Stimulated activated CD4-positive, alpha-beta T cell treated with anti-CD3 and anti-CD28 coated beads, Interleukin-12 subunit alpha, Interleukin-12 subunit beta, amount 100 ng/mL, for 24 hours (primary cell): ENCODE data around the gene DNAI1.
"Not testable (repeated sequence)": the region's sequence is repeated elsewhere in the genome, so short reads cannot be mapped to it uniquely, and the experiment has no call there.

Source experiments
- DNase-seq, 2 experiments: peaks; one replicate each; pipeline ENCODE4 v3.0.0-alpha.2; 2020; ENCODE audit warnings: low read depth in 2 of 2

The DNAI1 gene

DNA sequence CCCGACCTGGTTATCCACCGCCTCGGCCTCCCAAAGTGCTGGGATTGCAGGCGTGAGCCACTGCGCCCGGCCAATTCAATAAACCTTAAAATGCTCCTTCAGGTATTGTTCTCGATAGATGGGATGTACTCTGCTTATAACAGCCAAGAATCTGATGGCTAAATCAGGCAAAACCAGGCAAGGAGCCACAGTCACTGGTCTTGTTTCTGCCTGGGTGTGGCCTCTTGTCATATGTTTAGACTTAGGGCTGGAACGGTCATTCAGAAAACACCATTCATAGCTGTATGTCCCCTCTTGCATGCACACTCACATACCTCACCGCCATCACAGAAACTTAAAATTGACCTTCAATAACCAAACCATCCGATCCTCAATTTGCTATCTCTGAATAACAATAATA is 8.0 kb upstream of the DNAI1 start:
- no peak for DNase-seq

DNA sequence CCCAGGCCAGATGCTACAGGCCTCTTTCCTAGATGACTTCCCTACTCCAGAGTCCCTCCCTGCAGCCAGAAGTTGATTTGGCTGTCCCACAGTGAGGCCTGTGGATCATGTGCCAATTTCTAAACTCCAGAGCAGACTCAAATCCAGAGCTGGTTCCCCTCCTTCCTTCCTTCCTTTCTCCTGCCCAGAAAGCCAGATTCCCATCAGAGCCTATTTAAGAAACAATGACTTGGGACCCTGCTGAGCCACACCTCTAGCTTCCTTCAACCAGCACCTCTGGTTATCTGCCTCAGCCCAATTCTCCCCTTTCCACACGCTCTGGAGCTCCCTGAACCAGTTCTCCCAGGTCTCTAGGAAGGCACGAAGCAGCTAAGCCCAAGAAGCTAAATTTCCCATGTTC is 7.5 kb upstream of the DNAI1 start:
- DNase-seq: no peak

DNA sequence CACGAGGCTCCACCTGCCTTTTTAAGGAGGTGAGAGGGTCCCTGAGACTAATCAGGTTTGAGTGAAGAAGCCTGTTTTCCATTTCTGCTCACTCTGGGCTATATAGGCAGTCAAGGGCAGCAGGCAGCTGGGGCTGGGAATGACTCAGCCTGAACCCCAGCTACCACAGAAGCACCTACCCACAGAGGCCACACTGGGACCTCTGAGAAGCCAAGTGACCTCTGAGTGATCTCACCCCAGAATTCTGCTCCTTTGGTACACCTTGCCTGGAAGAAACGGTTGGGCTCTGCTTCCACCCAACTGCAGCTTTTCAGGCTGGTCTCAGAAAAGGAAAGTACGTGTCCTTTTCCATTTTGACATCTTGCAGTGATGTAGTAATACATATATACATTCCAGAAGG is 7.1 kb upstream of the DNAI1 start:
- no peak for DNase-seq

DNA sequence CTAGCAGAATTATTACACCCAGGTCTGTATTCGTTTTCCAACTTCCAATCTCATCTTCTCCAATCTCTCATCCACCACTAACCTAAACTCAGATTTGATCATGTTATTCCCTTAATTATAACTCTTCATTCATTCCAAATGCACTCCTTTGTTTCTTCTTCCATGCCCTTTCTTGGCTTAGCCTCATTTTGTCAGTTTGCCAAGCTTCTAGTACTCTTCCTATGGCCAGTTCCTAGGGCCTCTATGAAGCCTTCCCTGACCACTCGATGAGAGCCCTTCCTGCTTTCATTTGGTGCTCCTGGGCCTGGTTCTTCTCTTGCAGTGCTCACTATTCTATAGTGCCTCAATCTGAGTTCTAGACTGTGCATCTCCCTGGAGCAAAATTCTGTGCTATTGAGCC is 6.0 kb upstream of the DNAI1 start:
- DNase-seq: no peak

DNA sequence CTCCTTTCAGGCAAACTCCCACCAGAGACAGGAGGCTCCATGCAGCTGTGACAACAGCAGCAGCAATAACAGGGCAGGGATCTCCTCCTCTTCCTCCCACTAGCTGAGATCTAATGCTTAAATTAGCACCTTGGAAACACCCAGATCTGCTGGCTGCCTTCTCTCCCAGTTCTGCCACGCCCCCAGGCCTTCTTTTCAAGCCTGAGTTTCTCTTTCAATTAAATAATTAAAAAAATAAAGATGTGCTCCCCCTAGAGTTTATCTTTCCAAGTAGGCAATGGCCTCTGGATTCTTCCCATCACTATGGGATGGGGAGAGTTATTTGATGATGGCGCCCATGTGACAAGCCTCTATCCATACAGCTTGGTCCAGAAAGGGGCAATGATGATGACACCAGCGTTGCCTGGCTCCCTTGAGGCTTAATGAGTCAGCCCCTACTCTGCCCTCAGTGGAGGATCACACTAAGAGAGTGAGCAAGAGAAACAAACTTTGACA is 4.0 kb upstream of the DNAI1 start:
- DNase-seq: peak in 1 of 2 experiments; percentile 13

DNA sequence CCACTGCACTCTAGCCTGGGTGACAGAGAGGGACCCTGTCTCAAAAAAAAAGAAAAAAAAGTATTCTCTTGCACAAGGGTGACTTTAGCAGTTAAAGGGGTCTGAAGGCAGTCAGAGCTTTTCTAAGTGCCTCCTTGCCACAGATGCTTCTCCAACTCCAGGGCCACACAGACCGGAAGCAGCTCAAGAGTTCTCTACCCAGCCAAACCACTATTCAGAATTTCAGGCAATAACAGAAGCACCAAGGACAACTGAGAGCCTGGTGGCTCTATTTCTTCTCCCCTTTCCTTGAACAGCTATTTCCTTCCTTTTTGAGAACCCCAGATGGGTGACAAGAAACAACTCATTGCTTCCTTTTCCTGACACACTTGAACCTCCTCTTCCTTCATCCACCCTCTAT is 2.5 kb upstream of the DNAI1 start:
- no peak for DNase-seq

DNA sequence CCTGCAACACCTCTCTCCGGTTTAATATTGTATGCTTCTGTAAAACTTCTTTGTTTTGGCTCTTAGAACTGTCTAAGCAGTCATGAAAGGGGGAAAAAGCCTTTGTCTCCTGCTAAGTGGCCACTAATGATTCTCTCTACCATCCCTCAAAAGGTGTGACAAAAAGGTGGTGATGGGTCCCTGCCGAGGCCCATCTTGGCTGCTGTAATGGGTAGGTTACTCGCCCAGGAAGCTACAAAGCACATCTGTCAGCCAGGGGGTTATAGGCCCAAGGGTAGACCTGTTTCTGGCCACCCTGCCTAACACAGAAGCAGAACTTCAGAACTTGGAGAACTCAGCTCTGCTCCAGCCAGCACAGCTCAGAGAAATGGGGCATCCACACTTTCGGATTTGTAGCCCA is 1.9 kb upstream of the DNAI1 start:
- DNase-seq: no peak

DNA sequence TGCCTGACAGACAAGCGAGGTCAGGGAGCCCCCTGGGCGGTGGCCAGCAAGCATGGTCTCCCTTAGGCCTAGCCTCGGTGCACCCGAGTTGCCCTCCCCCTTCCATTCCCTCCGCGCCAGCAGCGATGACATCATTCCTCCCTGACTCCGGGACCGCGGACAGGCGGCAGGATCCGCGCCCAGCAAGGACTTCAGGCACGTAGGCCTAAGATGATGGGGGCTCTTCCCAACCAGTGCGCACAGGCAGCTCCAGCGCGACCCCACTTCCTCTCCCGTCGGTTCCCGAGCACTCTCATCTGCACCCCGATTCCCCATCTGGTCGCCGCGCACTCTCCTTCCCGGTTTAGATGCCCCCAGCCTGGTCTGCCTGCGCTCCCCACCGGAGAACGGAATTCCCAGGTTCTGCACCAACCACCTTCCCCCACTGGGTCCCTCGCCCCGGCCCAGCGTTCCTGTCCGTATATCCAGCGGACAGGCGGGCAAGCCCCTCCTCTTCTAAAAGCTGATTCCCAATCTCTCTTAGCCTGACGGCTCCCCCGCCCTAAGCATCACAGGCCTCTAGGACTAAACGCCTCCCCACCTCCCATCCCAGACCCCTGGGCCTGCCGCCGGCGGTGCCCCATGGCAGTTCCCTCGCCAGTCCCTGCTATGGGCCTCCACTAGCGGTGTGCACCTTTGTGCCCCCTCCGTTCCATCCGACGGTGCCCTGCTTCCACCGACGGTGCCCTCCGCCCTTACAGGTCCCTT is 1.2 kb upstream of the DNAI1 start:
- peak in 1 of 2 experiments; percentile 3 for DNase-seq

DNA sequence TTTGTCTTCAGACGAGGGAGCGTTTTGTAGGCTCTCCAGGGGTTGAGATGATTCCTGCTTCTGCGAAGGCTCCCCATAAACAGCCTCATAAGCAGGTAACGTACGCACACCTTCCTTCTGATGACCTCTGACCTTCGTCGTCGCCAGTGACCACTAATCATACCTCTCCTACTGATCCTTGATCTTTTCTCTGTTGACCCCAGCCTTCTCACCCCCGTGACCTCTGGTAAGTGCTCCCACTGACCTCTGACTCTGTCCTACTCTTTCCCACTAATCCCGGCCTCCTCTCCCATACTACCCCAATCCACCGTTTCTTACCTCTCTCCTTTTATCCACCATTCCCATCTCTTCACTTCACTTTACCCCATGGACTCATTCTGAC is 345 bp downstream of the DNAI1 start:
- no peak for DNase-seq

DNA sequence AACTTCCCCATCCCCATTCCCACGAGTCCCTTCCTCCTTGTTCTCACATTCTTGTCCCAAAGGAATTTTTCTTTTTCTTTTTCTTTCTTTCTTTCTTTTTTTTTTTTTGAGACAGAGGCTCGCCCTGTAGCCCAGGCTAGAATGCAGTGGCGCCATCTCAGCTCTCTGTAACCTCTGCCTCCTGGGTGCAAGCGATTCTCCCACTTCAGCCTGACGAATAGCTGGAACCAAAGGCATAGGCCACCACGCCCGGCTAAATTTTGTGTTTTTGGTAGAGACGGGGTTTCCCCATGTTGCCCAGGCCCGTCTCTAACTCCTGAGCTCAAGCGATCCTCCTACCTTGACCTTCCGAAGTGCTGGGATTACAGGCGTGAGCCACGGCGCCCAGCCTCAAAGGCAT is 751 bp downstream of the DNAI1 start:
- no peak for DNase-seq

DNA sequence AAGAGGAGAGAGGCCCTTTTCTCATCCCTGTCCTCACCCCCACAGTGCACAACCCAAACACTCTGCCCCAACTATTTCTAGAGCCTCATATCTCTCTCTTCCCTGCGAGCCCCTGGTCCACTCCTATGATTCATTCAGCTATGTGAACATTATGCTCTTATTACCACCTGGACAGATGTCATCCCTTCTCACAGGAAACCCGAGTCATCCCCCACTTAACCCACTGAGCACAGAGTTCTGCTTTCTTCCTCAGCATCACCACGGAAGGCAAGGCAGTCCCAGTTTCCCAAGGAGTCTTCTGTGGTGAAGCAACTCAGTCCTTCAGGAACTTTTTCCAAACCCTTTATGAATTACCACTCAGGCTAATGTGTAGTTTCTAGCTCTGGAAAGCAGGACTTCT is 1.3 kb downstream of the DNAI1 start:
- no peak for DNase-seq

DNA sequence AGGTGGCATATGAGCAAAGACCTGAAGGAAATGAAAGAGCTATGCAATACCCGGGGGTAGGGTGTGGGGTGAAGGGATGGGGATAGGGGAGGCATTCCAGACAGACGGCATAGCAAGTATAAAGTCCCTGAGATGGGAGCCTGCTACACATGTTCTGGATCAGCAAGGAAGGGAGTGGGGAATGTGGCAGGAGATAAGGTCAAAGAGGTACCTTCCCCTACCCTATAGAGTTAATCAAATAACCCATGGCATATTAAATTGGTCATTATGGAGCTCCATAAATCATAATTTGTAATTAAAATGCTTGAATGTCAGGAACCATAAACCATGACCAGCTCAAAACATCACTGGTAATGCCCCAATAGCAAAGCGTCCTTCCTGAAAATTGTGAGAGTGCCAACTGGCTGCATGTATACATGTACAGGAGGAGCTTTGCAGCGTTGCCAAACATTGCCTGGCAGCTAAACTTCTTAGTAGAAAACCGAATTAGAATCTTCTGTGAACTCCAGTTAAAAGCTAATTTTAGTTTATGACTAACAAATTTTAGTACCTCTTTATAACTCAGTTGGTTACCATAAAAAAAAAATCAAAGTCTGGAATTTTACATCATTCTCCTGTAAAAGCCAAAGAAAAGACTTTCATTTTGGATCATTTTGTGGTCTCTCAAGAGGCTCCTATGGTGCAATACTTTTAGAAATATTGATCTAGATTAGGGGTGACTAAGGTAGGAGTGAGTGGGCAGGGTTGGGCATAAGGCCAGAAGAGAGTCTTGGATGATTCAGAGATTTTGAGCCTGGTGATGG is 4.7 kb downstream of the DNAI1 start:
- DNase-seq: peak in 1 of 2 experiments; percentile 63

DNA sequence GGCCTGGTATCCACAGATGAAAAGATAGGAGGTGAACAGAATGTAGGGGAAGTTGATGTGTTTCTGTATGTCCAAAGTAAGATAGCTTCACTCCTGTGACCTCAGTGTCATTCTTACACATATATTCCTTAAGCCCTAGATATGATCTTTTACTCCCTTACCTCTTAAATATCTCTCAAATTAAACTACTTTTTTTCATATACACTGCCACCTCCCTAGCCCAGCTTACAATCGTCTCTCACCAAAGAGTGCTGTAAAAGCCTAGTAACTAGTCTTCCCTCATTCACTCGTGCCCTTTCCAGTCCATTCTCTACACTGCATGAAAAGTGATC is 5.3 kb downstream of the DNAI1 start:
- DNase-seq: no peak

DNA sequence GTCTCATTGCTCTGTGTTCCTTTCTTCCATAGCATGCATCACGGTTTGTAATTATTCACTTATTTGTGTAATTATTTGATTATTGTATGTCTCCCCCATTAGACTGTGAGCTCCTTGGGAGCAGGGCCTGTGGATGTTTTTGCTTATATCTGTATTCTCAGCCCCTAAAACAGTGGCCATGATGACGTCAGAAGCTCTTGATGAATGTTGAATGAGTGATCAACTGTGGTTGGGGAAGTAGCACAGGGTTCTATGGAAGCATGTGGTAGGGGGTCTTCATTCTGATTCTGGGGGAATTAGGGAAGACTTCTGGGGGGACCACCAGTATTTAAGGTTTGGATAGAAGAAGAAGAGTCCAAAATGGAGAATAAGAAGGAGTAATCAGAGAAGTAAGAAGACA is 6.0 kb downstream of the DNAI1 start:
- DNase-seq: no peak

DNA sequence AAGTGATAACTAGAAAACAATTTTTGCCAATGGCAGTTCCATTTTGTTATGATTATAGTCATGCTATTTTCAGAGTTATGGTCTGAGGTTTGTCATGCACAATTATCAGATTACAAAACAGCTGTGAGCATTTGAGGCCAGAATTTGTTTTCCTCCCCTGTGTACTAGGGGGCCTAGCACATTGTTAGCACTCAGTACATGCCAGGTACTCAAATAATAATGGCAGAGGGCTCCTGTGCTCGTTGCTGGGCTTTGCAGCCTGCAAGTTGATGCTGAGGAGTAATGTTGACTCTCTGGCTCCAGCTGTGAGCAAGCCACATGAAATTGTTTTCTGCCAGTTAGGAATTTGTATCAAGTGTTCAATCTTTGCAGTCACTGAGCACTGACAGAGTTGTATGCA is 6.9 kb downstream of the DNAI1 start:
- DNase-seq: no peak

DNA sequence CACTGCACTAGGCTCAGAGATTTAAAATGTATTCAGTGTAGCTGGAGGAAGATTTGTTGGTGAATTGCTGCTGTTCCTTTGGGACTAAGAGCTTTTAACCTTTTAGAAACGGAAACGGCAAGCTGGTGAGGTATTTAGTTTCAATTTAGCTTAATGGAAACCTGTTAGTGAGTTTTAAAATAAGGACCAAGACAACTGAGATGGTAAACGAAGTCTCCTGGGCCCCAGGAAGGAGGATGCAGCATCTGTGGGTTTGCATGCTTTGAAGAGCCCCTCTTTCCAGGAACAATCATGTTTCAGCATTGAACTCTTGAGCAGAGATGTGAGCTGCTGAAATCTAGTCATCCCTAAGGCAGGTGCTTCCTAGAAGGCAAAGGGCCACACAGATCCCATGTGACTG is 16.5 kb downstream of the DNAI1 start:
- DNase-seq: no peak

DNA sequence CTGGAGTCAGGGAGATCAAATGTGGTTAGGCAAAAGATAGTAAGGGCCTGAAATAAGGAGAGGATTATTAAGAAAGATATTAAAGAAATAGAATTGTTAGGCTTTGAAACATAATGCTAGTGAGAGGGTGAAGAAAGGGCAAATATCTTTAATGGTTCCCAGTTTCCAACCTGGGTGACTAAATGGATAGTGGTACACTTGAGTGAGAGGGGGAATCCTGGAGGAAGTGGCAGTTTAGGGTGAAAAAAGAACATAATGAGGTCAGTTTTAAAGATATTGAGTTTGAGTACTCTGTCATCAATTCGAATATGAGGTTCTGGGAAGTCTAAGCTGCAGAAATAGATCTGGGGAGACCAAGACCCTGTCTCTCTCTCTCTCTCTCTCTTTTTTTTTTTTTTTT is 18.9 kb downstream of the DNAI1 start:
- DNase-seq: no peak

DNA sequence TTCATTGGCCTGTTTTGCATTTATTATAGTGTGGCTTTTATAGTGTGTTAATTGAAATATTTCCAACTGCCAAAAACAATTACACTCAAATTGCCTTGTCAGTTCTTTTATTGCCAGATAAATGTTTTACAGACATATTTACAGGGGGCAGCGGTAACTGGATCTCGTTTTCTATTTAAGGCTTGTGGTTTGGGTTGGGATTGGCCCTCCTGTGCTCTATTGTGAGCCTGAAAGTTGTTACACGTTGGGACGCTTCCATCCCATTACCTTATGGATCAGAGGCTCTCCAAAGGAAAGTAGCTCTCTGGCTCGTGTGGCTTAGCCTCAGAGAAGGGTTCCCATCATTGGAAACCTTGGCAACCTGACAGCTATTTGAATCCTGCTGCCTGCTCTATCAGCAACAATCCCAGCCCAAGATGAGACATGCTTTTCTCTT is 20.8 kb downstream of the DNAI1 start:
- no peak for DNase-seq

DNA sequence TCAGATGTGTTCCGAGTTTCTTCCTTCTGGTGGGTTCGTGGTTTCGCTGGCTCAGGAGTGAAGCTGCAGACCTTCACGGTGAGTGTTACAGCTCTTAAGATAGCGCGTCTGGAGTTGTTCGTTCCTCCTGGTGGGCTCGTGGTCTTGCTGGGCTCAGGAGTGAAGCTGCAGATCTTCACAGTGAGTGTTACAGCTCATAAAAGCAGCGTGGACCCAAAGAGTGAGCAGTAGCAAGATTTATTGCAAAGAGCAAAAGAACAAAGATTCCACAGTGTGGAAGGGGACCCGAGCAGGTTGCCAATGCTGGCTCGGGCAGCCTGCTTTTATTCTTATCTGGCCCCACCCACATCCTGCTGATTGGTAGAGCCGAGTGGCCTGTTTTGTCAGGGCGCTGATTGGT is 23.0 kb downstream of the DNAI1 start:
- DNase-seq: not testable (repeated sequence)

DNA sequence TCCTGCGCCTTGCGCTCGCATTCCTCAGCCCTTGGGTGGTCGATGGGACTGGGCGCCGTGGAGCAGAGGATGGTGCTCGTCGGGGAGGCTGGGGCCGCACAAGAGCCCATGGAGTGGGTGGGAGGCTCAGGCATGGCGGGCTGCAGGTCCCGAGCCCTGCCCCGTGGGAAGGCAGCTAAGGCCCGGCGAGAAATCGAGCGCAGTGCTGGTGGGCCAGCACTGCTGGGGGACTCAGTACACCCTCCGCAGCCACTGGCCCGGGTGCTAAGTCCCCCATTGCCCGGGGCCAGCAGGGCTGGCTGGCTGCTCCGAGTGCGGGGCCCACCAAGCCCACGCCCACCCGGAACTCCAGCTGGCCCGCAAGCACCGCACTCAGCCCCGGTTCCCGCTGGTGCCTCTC is 24.1 kb downstream of the DNAI1 start:
- DNase-seq: not testable (repeated sequence)

DNA sequence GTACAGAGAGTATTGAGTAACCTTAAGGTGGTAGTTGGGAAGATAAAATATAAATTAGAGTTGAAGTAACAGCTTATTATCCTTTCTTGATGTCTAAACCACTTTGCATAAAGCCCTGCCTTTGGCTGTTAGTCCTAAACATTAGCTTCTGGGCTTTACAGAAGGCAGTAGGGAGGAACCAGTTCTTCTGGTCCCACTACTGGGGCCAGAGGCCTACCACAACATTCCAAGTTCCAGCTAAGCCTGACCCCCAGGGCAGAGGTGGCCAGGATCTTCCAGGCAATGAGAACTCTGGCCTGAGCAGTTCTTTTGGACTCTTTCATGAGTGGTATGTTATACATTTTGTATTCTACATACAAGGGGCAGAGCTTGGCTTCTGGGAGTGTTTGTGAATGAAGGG is 26.1 kb downstream of the DNAI1 start:
- DNase-seq: no peak

DNA sequence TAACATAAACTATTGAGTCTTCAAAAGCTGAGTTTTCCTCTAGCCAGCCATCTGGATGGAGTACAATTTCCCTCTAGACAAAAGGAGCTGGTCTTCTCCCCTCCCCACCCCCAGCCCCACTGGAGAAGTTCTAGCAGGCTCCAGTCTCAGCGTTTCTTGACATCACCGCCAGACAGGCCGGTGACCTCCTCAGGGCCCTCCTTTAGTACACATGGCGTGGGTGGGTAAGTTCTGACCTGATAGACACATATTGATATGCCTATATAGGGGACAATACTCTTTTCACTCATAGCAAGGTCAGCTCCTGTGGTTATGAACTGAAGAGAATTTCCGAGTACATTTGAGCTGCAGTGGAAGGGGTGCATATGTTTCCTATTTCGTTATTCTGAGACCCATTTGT is 27.2 kb downstream of the DNAI1 start:
- DNase-seq: no peak

DNA sequence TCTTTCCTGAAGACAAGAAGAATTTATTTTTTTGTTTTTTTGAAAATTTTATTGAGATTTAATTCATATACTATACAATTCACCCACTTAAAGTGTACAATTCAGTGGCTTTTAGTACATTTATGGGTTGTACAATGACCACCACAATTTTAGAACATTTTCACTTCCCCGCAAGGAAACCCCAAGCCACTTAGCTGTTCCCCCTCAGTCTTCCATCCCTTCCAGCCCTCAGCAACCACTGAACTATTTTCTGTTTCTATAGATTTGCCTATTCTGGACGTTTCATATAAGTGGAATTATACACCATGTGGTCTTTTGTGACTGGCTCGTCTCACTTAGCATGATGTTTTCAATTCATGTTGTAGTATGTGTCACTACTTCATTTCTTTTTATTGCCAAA is 28.0 kb downstream of the DNAI1 start:
- DNase-seq: no peak
